GM06990 (cell line): ENCODE results near the gene PDE6C.

Experiments used
- DNase-seq: peaks from one replicate; pipeline ENCODE4 v3.0.0-alpha.2; 2011; ENCODE audit not compliant: insufficient read length; ENCODE audit errors: extremely low read depth
- H3K27me3 ChIP-seq: replicated peaks from 2 replicates; pipeline ENCODE4 v1.6.0; 2011; ENCODE audit warnings: low read length; ENCODE audit not compliant: control insufficient read depth, insufficient read depth
- H3K36me3 ChIP-seq: 2 replicates; pipeline ENCODE4 v1.5.1; 2011; ENCODE audit warnings: low read length; ENCODE audit not compliant: control insufficient read depth, insufficient read depth
- H3K4me3 ChIP-seq: replicated peaks from 2 replicates; pipeline ENCODE4 v1.5.1; 2011; ENCODE audit warnings: low read depth, mild to moderate bottlenecking, control low read depth, low read length
- TF ChIP-seq, protein P1 (sequence below): IDR thresholded peaks from 2 replicates; pipeline ENCODE4 v1.5.1; 2011; ENCODE audit warnings: low read length, control low read depth, mild to moderate bottlenecking, inconsistent platforms; ENCODE audit not compliant: insufficient read depth, poor library complexity, severe bottlenecking

PDE6C gene

GRCh38 chr10:93712593-93712992 is 100.3 kb downstream of the PDE6C start:
- H3K4me3 ChIP-seq = no peak overlapping the region
- DNase-seq = no peak
- TF ChIP-seq, protein P1, sequence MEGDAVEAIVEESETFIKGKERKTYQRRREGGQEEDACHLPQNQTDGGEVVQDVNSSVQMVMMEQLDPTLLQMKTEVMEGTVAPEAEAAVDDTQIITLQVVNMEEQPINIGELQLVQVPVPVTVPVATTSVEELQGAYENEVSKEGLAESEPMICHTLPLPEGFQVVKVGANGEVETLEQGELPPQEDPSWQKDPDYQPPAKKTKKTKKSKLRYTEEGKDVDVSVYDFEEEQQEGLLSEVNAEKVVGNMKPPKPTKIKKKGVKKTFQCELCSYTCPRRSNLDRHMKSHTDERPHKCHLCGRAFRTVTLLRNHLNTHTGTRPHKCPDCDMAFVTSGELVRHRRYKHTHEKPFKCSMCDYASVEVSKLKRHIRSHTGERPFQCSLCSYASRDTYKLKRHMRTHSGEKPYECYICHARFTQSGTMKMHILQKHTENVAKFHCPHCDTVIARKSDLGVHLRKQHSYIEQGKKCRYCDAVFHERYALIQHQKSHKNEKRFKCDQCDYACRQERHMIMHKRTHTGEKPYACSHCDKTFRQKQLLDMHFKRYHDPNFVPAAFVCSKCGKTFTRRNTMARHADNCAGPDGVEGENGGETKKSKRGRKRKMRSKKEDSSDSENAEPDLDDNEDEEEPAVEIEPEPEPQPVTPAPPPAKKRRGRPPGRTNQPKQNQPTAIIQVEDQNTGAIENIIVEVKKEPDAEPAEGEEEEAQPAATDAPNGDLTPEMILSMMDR = no peak

GRCh38 chr10:93715345-93715744 is 103.0 kb downstream of the PDE6C start:
- TF ChIP-seq, protein P1 = no peak
- peak; percentile 60 for DNase-seq
- H3K36me3 ChIP-seq = no peaks in the 10 kb centered on the region
- H3K27me3 ChIP-seq = no peaks in the 10 kb centered on the region
- no peak overlapping the region for H3K4me3 ChIP-seq

More at GRCh38 chr10:93712593-93712992, 100.3 kb downstream of the PDE6C start:
- no peaks in the 10 kb centered on the region for H3K27me3 ChIP-seq
- H3K36me3 ChIP-seq = no peaks in the 10 kb centered on the region
